ENCODE measurements around the gene MMD2. TPM values are rescaled to one million over a fixed set of nuclear protein-coding genes. Genes with fewer than 3 reads are reported as not detected.
A peak's percentile ranks its signal among the peaks of the same experiment; 100 is the strongest.

Gene MMD2
- total RNA-seq, 1 donor from 2014 or later = not detected

- no peak for TF ChIP-seq EZH2 (IDR thresholded peaks at IDR 0.05; ENCODE audit: insufficient read depth, low read length)
- TF ChIP-seq CTCF (IDR thresholded peaks at IDR 0.05; ENCODE audit: insufficient read depth, low read depth, low read length) = no peak
- Histone ChIP-seq H3K4me1 (ENCODE audit: insufficient read depth, low read length) (no peaks in the 10 kb centered on the region), H3K9me3 (ENCODE audit: insufficient read depth, low read depth, low read length) (no peaks in the 10 kb centered on the region), H3K27me3 (ENCODE audit: insufficient read depth, low read length) (peaks cover 9% of the 10 kb centered on the region), H3K36me3 (ENCODE audit: insufficient read depth, low read length) (no peaks in the 10 kb centered on the region), H3K9ac (ENCODE audit: low read length) (no peak overlapping the region), H4K20me1 (ENCODE audit: insufficient read depth, low read length) (no peaks in the 10 kb centered on the region), H2AFZ (ENCODE audit: low read depth, low read length) (no peak overlapping the region), H3K79me2 (ENCODE audit: insufficient read depth, low read length) (no peaks in the 10 kb centered on the region), H3K27ac (ENCODE audit: low read depth, low read length) (no peak overlapping the region), H3K4me2 (ENCODE audit: low read length) (no peak overlapping the region), H3K4me3 (ENCODE audit: insufficient read depth, low read depth, low read length) (no peak overlapping the region)
- FAIRE-seq (no peak), DNase-seq (ENCODE audit: low read depth) (no peak)
- Mint-ChIP-seq H3K9me3 (ENCODE audit: unreplicated experiment) (no peaks in the 10 kb centered on the region), H3K27me3 (ENCODE audit: low read depth, unreplicated experiment) (peaks cover 46% of the 10 kb centered on the region), H3K27ac (ENCODE audit: unreplicated experiment) (no peak overlapping the region), H3K36me3 (ENCODE audit: low read depth, unreplicated experiment) (no peaks in the 10 kb centered on the region), H3K4me1 (ENCODE audit: low read depth, unreplicated experiment) (peaks cover 4% of the 10 kb centered on the region), H3K4me3 (ENCODE audit: unreplicated experiment) (no peak overlapping the region)
Observed at GRCh38 chr7:4957847-4958476, 1.0 kb downstream of the MMD2 start.

GRCh38 chr7:4951903-4952636 lies 6.9 kb downstream of the MMD2 start:
- Mint-ChIP-seq H3K4me3 (ENCODE audit: unreplicated experiment) (no peak overlapping the region), H3K27me3 (ENCODE audit: low read depth, unreplicated experiment) (peaks cover 50% of the 10 kb centered on the region), H3K4me1 (ENCODE audit: low read depth, unreplicated experiment) (no peaks in the 10 kb centered on the region), H3K9me3 (ENCODE audit: unreplicated experiment) (no peaks in the 10 kb centered on the region), H3K36me3 (ENCODE audit: low read depth, unreplicated experiment) (no peaks in the 10 kb centered on the region), H3K27ac (ENCODE audit: unreplicated experiment) (no peak overlapping the region)
- Histone ChIP-seq H3K4me1 (ENCODE audit: insufficient read depth, low read length) (no peaks in the 10 kb centered on the region), H2AFZ (ENCODE audit: low read depth, low read length) (no peak overlapping the region), H3K4me3 (ENCODE audit: insufficient read depth, low read depth, low read length) (no peak overlapping the region), H4K20me1 (ENCODE audit: insufficient read depth, low read length) (no peaks in the 10 kb centered on the region), H3K4me2 (ENCODE audit: low read length) (no peak overlapping the region), H3K9ac (ENCODE audit: low read length) (no peak overlapping the region), H3K27ac (ENCODE audit: low read depth, low read length) (no peak overlapping the region), H3K79me2 (ENCODE audit: insufficient read depth, low read length) (no peaks in the 10 kb centered on the region), H3K27me3 (ENCODE audit: insufficient read depth, low read length) (no peaks in the 10 kb centered on the region), H3K9me3 (ENCODE audit: insufficient read depth, low read depth, low read length) (no peaks in the 10 kb centered on the region), H3K36me3 (ENCODE audit: insufficient read depth, low read length) (no peaks in the 10 kb centered on the region)
- DNase-seq (ENCODE audit: low read depth) (peak; percentile 2), FAIRE-seq (no peak)
- TF ChIP-seq CTCF (IDR thresholded peaks at IDR 0.05; ENCODE audit: insufficient read depth, low read depth, low read length) = no peak
- no peak for TF ChIP-seq EZH2 (IDR thresholded peaks at IDR 0.05; ENCODE audit: insufficient read depth, low read length)

- no peaks in the 10 kb centered on the region for H3K36me3 ChIP-seq (ENCODE audit: insufficient read depth, low read length)
- no peaks in the 10 kb centered on the region for H4K20me1 ChIP-seq (ENCODE audit: insufficient read depth, low read length)
- Mint-ChIP-seq H3K36me3 (ENCODE audit: low read depth, unreplicated experiment) (no peaks in the 10 kb centered on the region), H3K27ac (ENCODE audit: unreplicated experiment) (no peak overlapping the region), H3K9me3 (ENCODE audit: unreplicated experiment) (no peaks in the 10 kb centered on the region), H3K4me3 (ENCODE audit: unreplicated experiment) (no peak overlapping the region), H3K4me1 (ENCODE audit: low read depth, unreplicated experiment) (no peaks in the 10 kb centered on the region), H3K27me3 (ENCODE audit: low read depth, unreplicated experiment) (peaks cover 52% of the 10 kb centered on the region)
- H3K4me2 ChIP-seq (ENCODE audit: low read length) = no peak overlapping the region
- H3K79me2 ChIP-seq (ENCODE audit: insufficient read depth, low read length) = no peaks in the 10 kb centered on the region
- no peak overlapping the region for H3K4me3 ChIP-seq (ENCODE audit: insufficient read depth, low read depth, low read length)
- H3K4me1 ChIP-seq (ENCODE audit: insufficient read depth, low read length) = no peaks in the 10 kb centered on the region
- DNase-seq (ENCODE audit: low read depth) (no peak), FAIRE-seq (no peak)
- no peak overlapping the region for H3K27ac ChIP-seq (ENCODE audit: low read depth, low read length)
- no peak for TF ChIP-seq EZH2 (IDR thresholded peaks at IDR 0.05; ENCODE audit: insufficient read depth, low read length)
- no peak for TF ChIP-seq CTCF (IDR thresholded peaks at IDR 0.05; ENCODE audit: insufficient read depth, low read depth, low read length)
- no peaks in the 10 kb centered on the region for H3K9me3 ChIP-seq (ENCODE audit: insufficient read depth, low read depth, low read length)
- H3K9ac ChIP-seq (ENCODE audit: low read length) = no peak overlapping the region
- no peak overlapping the region for H2AFZ ChIP-seq (ENCODE audit: low read depth, low read length)
- H3K27me3 ChIP-seq (ENCODE audit: insufficient read depth, low read length) = no peaks in the 10 kb centered on the region
Observed at GRCh38 chr7:4951304-4951703, 7.7 kb downstream of the MMD2 start.
